ENCODE results near the gene DMRT2.

DNA sequence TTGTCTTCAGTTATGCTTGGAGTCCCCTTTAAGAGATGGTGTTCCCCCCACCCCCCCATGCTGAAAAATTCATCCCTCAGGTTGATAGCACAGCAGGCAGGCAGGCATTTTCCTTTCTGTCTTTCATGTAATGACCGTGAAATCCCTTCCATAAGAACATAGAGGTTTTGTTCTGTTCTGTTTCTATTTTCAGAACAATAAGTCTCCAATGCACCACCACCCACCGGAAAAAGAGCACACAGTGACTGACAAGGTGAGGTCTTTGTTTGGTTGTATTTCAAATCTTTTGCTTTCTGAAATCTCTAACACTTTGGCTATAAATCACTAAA lies 52.4 kb downstream of the DMRT2 start:
- TF ChIP-seq CTCF (IDR thresholded peaks at IDR 0.05; ENCODE audit: extremely low read depth in 1 of 2, insufficient read depth in 1 of 2, low read depth in 1 of 2, low read length in 2 of 2) (no peak), MYC (IDR thresholded peaks at IDR 0.05; ENCODE audit: low read depth, low read length) (no peak), EZH2 (IDR thresholded peaks at IDR 0.05; ENCODE audit: borderline replicate concordance, low read depth, low read length, severe bottlenecking) (no peak), POLR2A (IDR thresholded peaks at IDR 0.05; ENCODE audit: low read depth, low read length) (no peak), POLR2AphosphoS5 (IDR thresholded peaks at IDR 0.05; ENCODE audit: insufficient read depth, low read depth, low read length) (no peak), GATA2 (IDR thresholded peaks at IDR 0.05; ENCODE audit: insufficient read depth, insufficient read length, low read depth, low read length) (no peak), JUN (IDR thresholded peaks at IDR 0.05; ENCODE audit: borderline replicate concordance, insufficient read depth, insufficient read length, low read depth) (no peak)
- TF ChIP-seq, protein P1, sequence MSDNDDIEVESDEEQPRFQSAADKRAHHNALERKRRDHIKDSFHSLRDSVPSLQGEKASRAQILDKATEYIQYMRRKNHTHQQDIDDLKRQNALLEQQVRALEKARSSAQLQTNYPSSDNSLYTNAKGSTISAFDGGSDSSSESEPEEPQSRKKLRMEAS (IDR thresholded peaks at IDR 0.05; ENCODE audit: insufficient read depth, insufficient read length) = no peak
